MM.1S (cell line): ENCODE measurements around the gene ALKBH3.

ENCODE experiments used
- DNase-seq: peaks from one replicate; pipeline ENCODE4 v3.0.0-alpha.2; 2015
- H2AFZ ChIP-seq: fragments of 300-600 bp; sonication (generic); 2 replicates; pipeline ENCODE4 v1.6.0; 2016; ENCODE audit warnings: antibody characterized with exemption, low read length
- H3F3A ChIP-seq: fragments of 300-600 bp; sonication (generic); 2 replicates; pipeline ENCODE4 v1.6.1; 2016; ENCODE audit warnings: mild to moderate bottlenecking, antibody characterized with exemption, low read length, moderate library complexity, mixed read lengths; ENCODE audit not compliant: insufficient read depth
- H3K27ac ChIP-seq: fragments of 300-600 bp; sonication (generic); 2 replicates; pipeline ENCODE4 v1.5.1; 2016; ENCODE audit warnings: mild to moderate bottlenecking, low read length
- H3K27me3 ChIP-seq: fragments of 300-600 bp; sonication (generic); replicated peaks from 2 replicates; pipeline ENCODE4 v1.6.0; 2016; ENCODE audit warnings: low read length; ENCODE audit not compliant: insufficient read depth
- H3K36me3 ChIP-seq: fragments of 300-600 bp; sonication (generic); replicated peaks from 2 replicates; pipeline ENCODE4 v1.6.1; 2016; ENCODE audit warnings: mild to moderate bottlenecking, low read length, mixed read lengths; ENCODE audit not compliant: insufficient read depth
- H3K4me1 ChIP-seq: fragments of 300-600 bp; sonication (generic); 2 replicates; pipeline ENCODE4 v1.6.1; 2016; ENCODE audit warnings: low read length, mixed read lengths
- H3K4me2 ChIP-seq: fragments of 300-600 bp; sonication (generic); 2 replicates; pipeline ENCODE4 v1.6.0; 2016; ENCODE audit warnings: low read depth, low read length
- H3K4me3 ChIP-seq: fragments of 300-600 bp; sonication (generic); 2 replicates; pipeline ENCODE4 v1.5.1; 2016; ENCODE audit warnings: low read length, mixed read lengths
- H3K79me2 ChIP-seq: fragments of 300-600 bp; sonication (generic); 2 replicates; pipeline ENCODE4 v1.6.1; 2016; ENCODE audit warnings: mixed run types, low read length, mixed read lengths
- H3K9ac ChIP-seq: fragments of 300-600 bp; sonication (generic); 2 replicates; pipeline ENCODE4 v1.6.1; 2016; ENCODE audit warnings: low read length, mixed read lengths
- H3K9me2 ChIP-seq: fragments of 300-600 bp; sonication (generic); replicated peaks from 2 replicates; pipeline ENCODE4 v1.6.1; 2016; ENCODE audit warnings: mild to moderate bottlenecking, low read length, mixed read lengths; ENCODE audit not compliant: insufficient read depth
- H3K9me3 ChIP-seq: fragments of 300-600 bp; sonication (generic); replicated peaks from 2 replicates; pipeline ENCODE4 v1.6.1; 2016; ENCODE audit warnings: mild to moderate bottlenecking, low read length, mixed read lengths; ENCODE audit not compliant: insufficient read depth
- H4K20me1 ChIP-seq: fragments of 300-600 bp; sonication (generic); 2 replicates; pipeline ENCODE4 v1.6.1; 2016; ENCODE audit warnings: mild to moderate bottlenecking, low read length, moderate library complexity, mixed read lengths; ENCODE audit not compliant: insufficient read depth
- CTCF ChIP-seq: fragments of 300-600 bp; sonication (generic); IDR thresholded peaks from 2 replicates; pipeline ENCODE4 v1.5.1; 2016; ENCODE audit warnings: antibody characterized with exemption, low read length, mixed read lengths
- EZH2 ChIP-seq: fragments of 300-600 bp; sonication (generic); optimal IDR thresholded peaks from 2 replicates; pipeline ENCODE3; 2017; ENCODE audit warnings: low read depth, mild to moderate bottlenecking, antibody characterized with exemption, low read length, mixed read lengths
- EZH2phosphoT487 ChIP-seq: fragments of 300-600 bp; sonication (generic); IDR thresholded peaks from 2 replicates; pipeline ENCODE4 v1.6.1; 2018; ENCODE audit warnings: antibody characterized with exemption, low read length

Gene ALKBH3

GRCh38 chr11:43892851-43893250 lies 12.2 kb downstream of the ALKBH3 start:
- Histone ChIP-seq H3F3A (0 out of 2 replicates have a peak, but pooled peaks cover 2% of the 10 kb centered on the region), H4K20me1 (no peaks in the 10 kb centered on the region), H3K4me1 (no peaks in the 10 kb centered on the region), H3K27ac (no peak overlapping the region), H3K9me3 (no peaks in the 10 kb centered on the region), H3K4me3 (no peak overlapping the region), H3K79me2 (no peaks in the 10 kb centered on the region), H3K9me2 (no peaks in the 10 kb centered on the region), H3K36me3 (peaks cover 4% of the 10 kb centered on the region; the same call in 1 of the 2 replicates), H3K9ac (no peak overlapping the region), H3K27me3 (no peaks in the 10 kb centered on the region), H3K4me2 (no peak overlapping the region), H2AFZ (no peak overlapping the region)
- no peak for DNase-seq
- TF ChIP-seq CTCF (no peak), EZH2phosphoT487 (no peak), EZH2 (no peak)

DNA sequence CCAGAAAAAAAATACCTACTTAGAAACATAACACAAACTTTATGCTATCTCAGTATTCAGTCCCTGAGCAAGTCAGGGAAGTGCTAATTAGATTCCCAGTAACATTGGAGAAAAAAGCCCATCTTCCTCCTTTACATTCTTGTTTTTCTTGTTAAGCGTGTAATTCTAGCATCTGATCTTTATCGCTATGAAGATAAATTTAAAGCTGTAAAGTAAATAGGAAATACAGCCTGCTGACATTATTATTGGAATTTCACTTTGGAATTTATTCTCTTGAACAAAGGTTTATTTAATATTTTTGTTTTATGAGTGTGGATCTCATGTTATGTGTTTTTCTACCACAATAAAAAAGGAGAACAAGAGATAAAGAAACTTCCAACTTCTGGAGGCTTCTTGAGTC lies 13.9 kb downstream of the ALKBH3 start:
- Histone ChIP-seq H3K79me2 (no peaks in the 10 kb centered on the region), H3K9me3 (no peaks in the 10 kb centered on the region), H3K4me1 (no peaks in the 10 kb centered on the region), H3K4me3 (no peak overlapping the region), H3K36me3 (peaks cover 4% of the 10 kb centered on the region; the same call in 1 of the 2 replicates), H3K9me2 (no peaks in the 10 kb centered on the region), H3K9ac (no peak overlapping the region), H4K20me1 (no peaks in the 10 kb centered on the region), H3K27ac (no peak overlapping the region), H3F3A (no peaks in the 10 kb centered on the region), H3K27me3 (no peaks in the 10 kb centered on the region), H3K4me2 (no peak overlapping the region), H2AFZ (no peak overlapping the region)
- DNase-seq: no peak
- TF ChIP-seq CTCF (no peak), EZH2phosphoT487 (no peak), EZH2 (no peak)

- H3K79me2 ChIP-seq: no peaks in the 10 kb centered on the region
- no peak overlapping the region for H3K9ac ChIP-seq
- TF ChIP-seq CTCF (no peak), EZH2phosphoT487 (no peak), EZH2 (no peak)
- H3K4me1 ChIP-seq: no peaks in the 10 kb centered on the region
- no peaks in the 10 kb centered on the region for H3K9me3 ChIP-seq
- H3F3A ChIP-seq: no peaks in the 10 kb centered on the region
- no peak overlapping the region for H3K27ac ChIP-seq
- peaks cover 4% of the 10 kb centered on the region; the same call in 1 of the 2 replicates for H3K36me3 ChIP-seq
- no peak for DNase-seq
- no peak overlapping the region for H3K4me2 ChIP-seq
- no peaks in the 10 kb centered on the region for H4K20me1 ChIP-seq
- H3K4me3 ChIP-seq: no peak overlapping the region
- H3K27me3 ChIP-seq: no peaks in the 10 kb centered on the region
- no peak overlapping the region for H2AFZ ChIP-seq
- no peaks in the 10 kb centered on the region for H3K9me2 ChIP-seq
Measured at GRCh38 chr11:43895601-43896000, 15.0 kb downstream of the ALKBH3 start.
